ENCODE measurements around the gene SNAPC2. TPM values are rescaled to one million over a fixed set of nuclear protein-coding genes. Genes with fewer than 3 reads are reported as not detected.
A peak's percentile ranks its signal among the peaks of the same experiment; 100 is the strongest.

The SNAPC2 gene
- total RNA-seq, 1 experiment from 2014 or later, result 63.0 TPM

- ATAC-seq (no peak), DNase-seq (ENCODE audit: low read depth, low spot score) (no peak)
- no TSS peak for BruUV-seq (replicated peaks)
- Histone ChIP-seq H3K9me3 (ENCODE audit: control insufficient read depth, insufficient read depth, low read depth, low read length) (no peaks in the 10 kb centered on the region), H3K4me3 (ENCODE audit: low read depth in 2 of 2, low read length in 2 of 2) (no peak overlapping the region), H3K27me3 (ENCODE audit: control insufficient read depth, insufficient read depth, low read length) (no peaks in the 10 kb centered on the region), H3K36me3 (ENCODE audit: control insufficient read depth, insufficient read depth, low read length) (no peaks in the 10 kb centered on the region; the same call in 1 of the 2 replicates), H3K27ac (ENCODE audit: low read length) (no peak overlapping the region), H3K4me1 (ENCODE audit: control insufficient read depth, insufficient read depth, low read length) (peaks cover 33% of the 10 kb centered on the region)
- in situ Hi-C loops (cut with HindIII; ENCODE audit: low pct_unique_long_range_greater_than_20kb, low sequenced_read_pairs) (no loop called here), intact Hi-C loops (cut with micrococcal nuclease; ENCODE audit: unreplicated experiment) (no loop called here)
- TF ChIP-seq SIN3A (IDR thresholded peaks at IDR 0.05; ENCODE audit: borderline replicate concordance, insufficient read depth, low read depth, low read length) (no peak), CTCF (IDR thresholded peaks at IDR 0.05) (no peak), TCF7L2 (IDR thresholded peaks at IDR 0.05; ENCODE audit: low read depth, low read length) (no peak), POLR2AphosphoS5 (IDR thresholded peaks at IDR 0.05; ENCODE audit: low read depth, low read length) (no peak), REST (IDR thresholded peaks at IDR 0.05; ENCODE audit: insufficient read depth in 1 of 2, low read depth in 2 of 2, low read length in 1 of 2) (no peak)
- ChIA-PET POLR2A (no interaction called here), CTCF (no interaction called here)
Measured at GRCh38 chr19:7922836-7923195, 2.7 kb downstream of the SNAPC2 start.

GRCh38 chr19:7923295-7924191 lies 3.4 kb downstream of the SNAPC2 start:
- CTCF ChIA-PET, result interaction anchor here (0.5 kb wide), 1 partner anchor 21 kb away, joined by 3 read pairs; no protein-coding TSS in a partner anchor
- BruUV-seq (replicated peaks), result no TSS peak
- POLR2A ChIA-PET, result no interaction called here
- Histone ChIP-seq H3K27me3 (ENCODE audit: control insufficient read depth, insufficient read depth, low read length) (no peaks in the 10 kb centered on the region), H3K36me3 (ENCODE audit: control insufficient read depth, insufficient read depth, low read length) (no peaks in the 10 kb centered on the region; the same call in 1 of the 2 replicates), H3K4me1 (ENCODE audit: control insufficient read depth, insufficient read depth, low read length) (peaks cover 40% of the 10 kb centered on the region), H3K9me3 (ENCODE audit: control insufficient read depth, insufficient read depth, low read depth, low read length) (no peaks in the 10 kb centered on the region), H3K27ac (ENCODE audit: low read length) (peak overlapping the region; percentile 0; the same call in 1 of the 2 replicates), H3K4me3 (ENCODE audit: low read depth in 2 of 2, low read length in 2 of 2) (no peak overlapping the region; a peak in 1 of 4 replicates)
- in situ Hi-C loops (cut with HindIII; ENCODE audit: low pct_unique_long_range_greater_than_20kb, low sequenced_read_pairs) (no loop called here), intact Hi-C loops (cut with micrococcal nuclease; ENCODE audit: unreplicated experiment) (no loop called here)
- DNase-seq (ENCODE audit: low read depth, low spot score) (no peak), ATAC-seq (no peak)
- TF ChIP-seq CTCF (IDR thresholded peaks at IDR 0.05) (no peak), POLR2AphosphoS5 (IDR thresholded peaks at IDR 0.05; ENCODE audit: low read depth, low read length) (peak; percentile 59), REST (IDR thresholded peaks at IDR 0.05; ENCODE audit: insufficient read depth in 1 of 2, low read depth in 2 of 2, low read length in 1 of 2) (no peak), SIN3A (IDR thresholded peaks at IDR 0.05; ENCODE audit: borderline replicate concordance, insufficient read depth, low read depth, low read length) (no peak), TCF7L2 (IDR thresholded peaks at IDR 0.05; ENCODE audit: low read depth, low read length) (no peak)

All from Panc1 (cell line).